Common myeloid progenitor, CD34-positive (primary cell): ENCODE results near the gene CFAP74.
A peak's percentile ranks its signal among the peaks of the same experiment; 100 is the strongest.

Experiments used
- CTCF ChIA-PET: fragments of 350-600 bp; sonication (Branson Sonifier 250); formaldehyde crosslinking; loops from one replicate; lab custom pipeline; 2021; ENCODE audit warnings: antibody characterized with exemption; lab: Charles Lee
- POLR2A ChIA-PET: fragments of 350-600 bp; sonication (Branson Sonifier 250); formaldehyde crosslinking; loops from one replicate; lab custom pipeline; 2021; ENCODE audit warnings: antibody characterized with exemption; lab: Charles Lee
- DNase-seq, 3 donors: peaks; one replicate each; pipeline versions ENCODE4 v3.0.0 to v3.0.0-alpha.2; 2013
- H3K27ac ChIP-seq, 2 experiments: 1 replicate in 1 of 2; 2 replicates in 1 of 2; pipeline ENCODE4 v1.7.0; 2013; ENCODE audit warnings: inconsistent platforms in 2 of 2, low read length in 2 of 2, mild to moderate bottlenecking in 2 of 2, low read depth in 1 of 2, moderate library complexity in 1 of 2; ENCODE audit not compliant: severe bottlenecking in 2 of 2, insufficient read depth in 1 of 2, poor library complexity in 1 of 2
- H3K27me3 ChIP-seq, 5 experiments: replicated peaks in 2 of 5; 1 replicate in 3 of 5; 2 replicates in 2 of 5; pipeline versions ENCODE4 v1.6.1 to v1.7.0; 2013; ENCODE audit warnings: low read length in 4 of 5, mild to moderate bottlenecking in 2 of 5, moderate library complexity in 2 of 5, inconsistent platforms in 1 of 5; ENCODE audit not compliant: insufficient read depth in 5 of 5, control insufficient read depth in 4 of 5
- H3K36me3 ChIP-seq, 4 experiments: 1 replicate in 2 of 4; 2 replicates in 2 of 4; pipeline versions ENCODE4 v1.6.1 to v1.7.0; 2013; ENCODE audit warnings: low read length in 3 of 4, control low read depth in 1 of 4, mild to moderate bottlenecking in 1 of 4; ENCODE audit not compliant: control insufficient read depth in 4 of 4, insufficient read depth in 4 of 4
- H3K4me1 ChIP-seq, 4 experiments: 1 replicate in 3 of 4; 2 replicates in 1 of 4; pipeline versions ENCODE4 v1.6.1 to v1.7.1; 2013; ENCODE audit warnings: low read length in 3 of 4, mild to moderate bottlenecking in 3 of 4, control low read depth in 1 of 4, inconsistent platforms in 1 of 4, moderate library complexity in 1 of 4; ENCODE audit not compliant: control insufficient read depth in 4 of 4, insufficient read depth in 4 of 4; ENCODE audit errors: control extremely low read depth in 1 of 4
- H3K4me3 ChIP-seq, 7 experiments: 1 replicate in 4 of 7; 2 replicates in 3 of 7; pipeline versions ENCODE4 v1.5.1 to v1.7.0; 2013; ENCODE audit warnings: mild to moderate bottlenecking in 7 of 7, low read length in 6 of 7, moderate library complexity in 6 of 7, inconsistent platforms in 2 of 7, low read depth in 2 of 7, control low read depth in 1 of 7; ENCODE audit not compliant: insufficient read depth in 4 of 7, control insufficient read depth in 1 of 7; ENCODE audit errors: extremely low read depth in 1 of 7
- H3K9me3 ChIP-seq, 5 experiments: 1 replicate in 4 of 5; 2 replicates in 1 of 5; pipeline versions ENCODE4 v1.6.1 to v1.7.1; 2013; ENCODE audit warnings: low read length in 4 of 5, mild to moderate bottlenecking in 2 of 5, inconsistent platforms in 1 of 5, low read depth in 1 of 5, moderate library complexity in 1 of 5; ENCODE audit not compliant: control insufficient read depth in 4 of 5, insufficient read depth in 2 of 5; ENCODE audit errors: control extremely low read depth in 1 of 5
- WGBS: methylation state at CpG from one replicate; pipeline ENCODE4 v1.1.5; 2013; ENCODE audit not compliant: insufficient coverage; 5-methylcytosine and 5-hydroxymethylcytosine counted together

CFAP74 gene

DNA sequence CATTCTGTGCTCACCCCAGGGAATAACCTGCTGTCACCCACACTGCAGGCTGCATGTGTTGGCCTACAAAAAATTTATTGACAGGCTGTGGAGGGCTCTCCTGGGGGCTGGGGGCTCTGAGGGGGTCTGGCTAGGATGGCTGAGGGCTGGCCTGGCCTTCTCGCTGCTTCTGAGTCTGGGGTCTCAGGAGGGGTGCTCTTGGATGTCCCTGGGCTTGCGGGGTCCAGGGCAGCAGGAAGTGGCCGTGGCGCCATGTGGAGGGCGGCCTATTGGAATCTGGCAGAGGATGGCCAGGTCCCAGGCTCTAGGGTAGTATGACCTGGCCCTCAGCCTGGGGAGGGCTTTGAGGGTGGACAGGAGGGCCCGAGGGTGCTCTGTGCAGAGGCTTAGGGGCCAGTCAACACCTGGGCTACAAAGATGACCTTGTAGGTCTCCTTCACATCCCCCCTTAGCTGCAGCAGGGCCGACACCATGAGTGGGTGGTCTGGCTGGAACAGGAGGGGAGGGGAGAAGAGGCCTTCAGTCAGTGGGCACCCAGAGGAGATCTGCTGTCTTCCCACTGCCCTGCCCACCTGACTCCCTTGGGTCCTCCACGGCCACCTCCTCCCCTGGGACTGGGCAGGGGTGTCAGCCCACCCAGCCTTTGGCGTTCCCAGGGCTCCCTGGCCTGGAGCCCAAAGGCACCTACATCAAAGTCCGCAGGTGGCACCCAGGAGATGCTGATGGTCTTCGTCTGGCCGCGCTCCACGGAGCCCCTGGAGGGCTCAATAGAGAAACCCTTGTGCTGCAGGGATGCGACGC is 81.5 kb downstream of the CFAP74 start:
- CTCF ChIA-PET, result no interaction called here
- WGBS, result 92% methylated on average over 14 of the region's 16 CpGs
- DNase-seq, result no peak
- Histone ChIP-seq H3K27ac (no peak overlapping the region), H3K27me3 (peaks cover 0 to 3% (median 0%) of the 10 kb centered on the region in 5 experiments), H3K9me3 (no peaks in the 10 kb centered on the region), H3K4me3 (no peak overlapping the region), H3K36me3 (no peaks in the 10 kb centered on the region), H3K4me1 (peaks cover 0 to 17% (median 16%) of the 10 kb centered on the region in 4 experiments)
- POLR2A ChIA-PET, result no interaction called here

- Histone ChIP-seq H3K36me3 (no peaks in the 10 kb centered on the region), H3K4me1 (peaks cover 0 to 17% (median 16%) of the 10 kb centered on the region in 4 experiments), H3K27ac (no peak overlapping the region), H3K4me3 (no peak overlapping the region), H3K27me3 (peaks cover 0 to 3% (median 0%) of the 10 kb centered on the region in 5 experiments), H3K9me3 (no peaks in the 10 kb centered on the region)
- DNase-seq, result no peak
- WGBS, result 96% methylated on average over 6 of the region's 6 CpGs
- POLR2A ChIA-PET, result no interaction called here
- CTCF ChIA-PET, result no interaction called here
Measured at GRCh38 chr1:1921459-1921862, 82.1 kb downstream of the CFAP74 start.

- Histone ChIP-seq H3K4me3 (no peak overlapping the region), H3K4me1 (peaks cover 0 to 17% (median 16%) of the 10 kb centered on the region in 4 experiments), H3K9me3 (no peaks in the 10 kb centered on the region), H3K36me3 (no peaks in the 10 kb centered on the region), H3K27ac (no peak overlapping the region), H3K27me3 (peaks cover 0 to 3% (median 0%) of the 10 kb centered on the region in 5 experiments)
- CTCF ChIA-PET, result interaction anchor here (0.6 kb wide), 1 partner anchor 165 kb away, joined by 3 read pairs; no protein-coding TSS in a partner anchor
- WGBS, result 89% methylated on average over 27 of the region's 27 CpGs
- POLR2A ChIA-PET, result no interaction called here
- no peak for DNase-seq
Measured at GRCh38 chr1:1920608-1921458, 82.8 kb downstream of the CFAP74 start.

DNA sequence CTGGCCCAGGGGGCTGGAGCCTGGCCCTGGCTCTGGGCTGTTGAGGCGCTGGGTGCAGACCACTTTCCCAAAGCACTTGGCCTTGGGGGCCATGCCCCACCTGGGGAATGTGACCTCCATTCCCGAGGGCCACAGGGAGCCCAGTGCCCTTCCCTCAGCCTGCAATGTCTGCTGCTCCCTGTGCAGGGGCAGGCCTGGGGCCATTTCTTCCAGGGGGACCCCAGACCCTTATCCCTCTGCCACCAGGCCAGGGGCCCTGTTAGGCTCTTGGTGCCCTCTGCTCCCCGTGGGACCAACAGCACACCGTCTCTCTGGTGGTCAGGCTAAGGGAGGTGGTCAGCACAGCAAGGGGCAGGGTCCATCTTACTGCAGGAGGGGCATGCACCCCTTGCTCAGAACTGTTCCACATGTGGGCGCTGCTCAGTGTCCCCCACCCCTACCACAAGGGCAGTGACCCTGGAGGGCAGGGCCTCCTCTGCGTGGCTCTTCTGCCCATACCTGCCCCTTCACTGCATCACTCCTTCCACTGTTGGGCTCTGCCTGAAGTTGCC is 83.5 kb downstream of the CFAP74 start:
- no peaks in the 10 kb centered on the region for H3K36me3 ChIP-seq
- peaks cover 0 to 17% (median 16%) of the 10 kb centered on the region in 4 experiments for H3K4me1 ChIP-seq
- 95% methylated on average over 4 of the region's 6 CpGs for WGBS
- CTCF ChIA-PET, result no interaction called here
- POLR2A ChIA-PET, result no interaction called here
- H3K4me3 ChIP-seq, result peak overlapping the region in 6 of 7 experiments; percentile 6 to 74 (median 46)
- no peaks in the 10 kb centered on the region for H3K9me3 ChIP-seq
- H3K27ac ChIP-seq, result no peak overlapping the region
- H3K27me3 ChIP-seq, result peaks cover 0 to 3% (median 0%) of the 10 kb centered on the region in 5 experiments
- DNase-seq, result no peak

DNA sequence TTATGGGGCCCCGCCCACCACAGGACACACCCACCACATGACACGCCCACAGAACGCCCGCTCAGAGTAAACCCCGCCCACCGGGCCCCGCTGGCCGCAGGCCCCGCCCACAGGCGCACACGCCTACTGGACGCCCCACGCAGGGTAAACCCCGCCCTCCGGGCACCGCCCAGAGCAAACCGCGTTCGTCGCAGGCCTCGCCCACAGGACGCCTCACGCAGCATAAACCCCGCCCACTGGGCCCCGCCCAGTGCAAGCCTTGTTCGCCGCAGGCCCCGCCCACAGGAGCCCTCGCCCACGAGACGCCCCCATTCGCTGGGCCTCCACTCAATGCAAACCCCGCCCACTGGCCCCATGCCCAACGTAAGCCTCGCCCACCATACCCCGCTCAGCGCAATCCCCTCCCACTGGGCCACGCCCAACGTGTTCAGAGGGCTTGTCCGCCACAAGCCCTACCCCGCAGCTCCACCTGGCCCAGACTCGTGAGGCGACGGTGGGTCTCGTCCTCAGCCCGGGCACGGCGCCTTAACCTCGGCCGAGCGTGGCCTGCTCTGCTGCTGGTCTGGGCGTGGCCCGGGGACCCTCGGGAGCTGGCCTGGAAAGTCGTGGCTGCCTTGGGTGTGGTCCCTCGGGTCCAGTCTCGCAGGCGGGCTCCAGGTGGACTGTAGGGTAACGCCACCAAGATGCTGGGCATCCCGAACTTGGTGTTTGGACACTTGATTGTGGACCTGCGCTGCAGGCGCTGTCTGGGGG is 84.1 kb downstream of the CFAP74 start:
- peak; percentile 97 to 99 (median 98) for DNase-seq
- ChIA-PET CTCF (no interaction called here), POLR2A (no interaction called here)
- Histone ChIP-seq H3K36me3 (no peaks in the 10 kb centered on the region), H3K27ac (no peak overlapping the region), H3K9me3 (no peaks in the 10 kb centered on the region), H3K4me1 (peaks cover 0 to 17% (median 16%) of the 10 kb centered on the region in 4 experiments), H3K27me3 (peaks cover 0 to 3% (median 0%) of the 10 kb centered on the region in 5 experiments), H3K4me3 (peak overlapping the region; percentile 13 to 75 (median 65))
- 11% methylated on average over 58 of the region's 62 CpGs for WGBS

GRCh38 chr1:1918901-1919303 is 84.7 kb downstream of the CFAP74 start, which contains the start of gene TMEM52:
TMEM52 (minus strand) TSS chr1:1919279; CDS start chr1:1919265, 14 bp downstream.
- 1% methylated on average over 34 of the region's 44 CpGs for WGBS
- ChIA-PET POLR2A (no interaction called here), CTCF (no interaction called here)
- Histone ChIP-seq H3K27ac (no peak within 1 kb of the TSS), H3K4me1 (peaks cover 0 to 17% (median 16%) of the 10 kb centered on the region in 4 experiments), H3K36me3 (no peaks in the 10 kb centered on the region), H3K27me3 (peaks cover 0 to 3% (median 0%) of the 10 kb centered on the region in 5 experiments), H3K4me3 (peak within 1 kb of the TSS; percentile 42 to 75 (median 65)), H3K9me3 (no peaks in the 10 kb centered on the region)
- DNase-seq, result no peak
